Measurements from ENCODE around the gene SF3A1.

The SF3A1 gene

DNA sequence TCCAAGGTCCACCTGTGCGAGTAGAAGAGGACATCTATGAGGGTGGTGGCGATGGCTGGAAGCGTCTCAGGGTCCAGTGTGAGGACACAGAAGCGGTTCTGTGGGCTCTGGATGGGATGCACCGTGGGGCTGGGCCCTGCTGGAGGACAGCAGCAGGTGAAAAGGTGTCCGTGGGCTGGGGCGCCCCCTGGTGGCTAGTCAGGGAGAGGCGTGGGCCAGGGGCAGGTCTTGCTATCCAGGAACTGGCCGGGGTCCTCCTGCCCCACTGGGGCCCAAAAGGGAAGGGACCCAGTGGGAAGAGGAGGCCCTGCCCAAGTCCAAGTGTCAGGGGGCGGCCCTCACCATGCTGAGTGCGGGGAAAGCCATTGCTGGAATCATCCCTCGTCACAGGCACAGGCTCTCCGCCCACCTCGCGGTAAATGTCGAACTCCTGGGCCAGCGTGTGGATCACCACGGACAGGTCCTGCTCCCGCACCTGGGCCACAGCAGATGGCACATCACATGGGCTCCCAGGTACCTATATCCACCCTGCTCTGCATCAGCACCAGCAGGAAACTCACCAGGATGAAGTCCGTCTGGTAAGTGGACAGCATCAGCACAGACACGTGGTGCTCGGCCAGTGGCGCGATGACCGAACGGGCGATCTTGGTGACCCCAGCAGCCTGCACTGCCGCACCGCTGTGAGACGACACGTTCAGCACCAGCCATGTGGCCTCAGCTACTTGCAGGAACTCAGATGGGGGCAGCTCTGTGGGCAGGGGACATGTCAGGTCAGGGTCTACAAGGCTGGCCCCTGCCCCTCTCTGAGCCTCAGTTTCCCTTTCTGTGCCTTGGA lies 69.7 kb downstream of the SF3A1 start:
- DNase-seq (ENCODE audit: low read depth in 2 of 2) = peak; percentile 71 to 74

DNA sequence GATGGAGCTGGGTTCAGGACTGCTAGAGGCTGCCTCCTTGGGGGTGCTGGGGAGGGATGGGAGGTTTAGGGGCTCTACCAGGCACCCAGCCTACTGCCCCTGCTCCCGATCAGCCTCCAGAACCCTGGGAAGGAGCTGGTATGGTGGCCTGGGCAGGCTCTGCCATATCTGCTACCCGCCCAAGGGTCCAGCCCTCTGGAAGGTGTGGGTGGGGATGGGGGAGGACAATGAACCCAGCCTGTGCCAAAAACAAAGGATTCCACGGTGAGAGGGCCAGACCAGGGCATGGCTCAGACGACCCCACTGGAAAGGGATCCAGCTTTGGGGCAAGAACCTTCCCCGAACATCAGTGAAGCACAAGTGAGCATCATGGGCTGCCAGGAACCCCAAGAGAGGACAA lies 70.4 kb downstream of the SF3A1 start:
- no peak for DNase-seq (ENCODE audit: low read depth in 2 of 2)

DNA sequence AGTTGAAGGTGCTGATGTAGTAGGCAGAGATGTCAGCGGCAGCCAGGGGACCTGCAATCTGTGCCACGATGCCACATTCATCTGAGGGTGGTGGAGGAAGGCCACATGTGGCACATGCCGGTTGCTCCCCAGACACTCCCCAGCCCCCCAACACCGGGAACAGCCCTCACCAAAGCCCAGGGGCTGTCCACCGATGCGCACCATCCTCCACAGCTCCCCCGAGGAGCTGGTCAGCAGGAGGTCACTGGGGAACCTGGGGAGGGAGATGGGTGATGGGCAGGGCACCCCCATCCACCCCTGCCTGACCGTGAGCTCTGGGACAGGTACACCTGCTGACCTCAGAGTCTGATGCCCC lies 70.9 kb downstream of the SF3A1 start:
- no peak for DNase-seq (ENCODE audit: low read depth in 2 of 2)

GRCh38 chr22:30285176-30285845 lies 71.4 kb downstream of the SF3A1 start:
- DNase-seq (ENCODE audit: low read depth in 2 of 2) = no peak

- DNase-seq (ENCODE audit: low read depth in 2 of 2) = no peak
Measured at GRCh38 chr22:30284666-30285065, 72.0 kb downstream of the SF3A1 start.

- no peak for DNase-seq (ENCODE audit: low read depth in 2 of 2)
Measured at GRCh38 chr22:30284172-30284571, 72.5 kb downstream of the SF3A1 start.

- DNase-seq (ENCODE audit: low read depth in 2 of 2) = no peak
Measured at GRCh38 chr22:30283342-30283741, 73.4 kb downstream of the SF3A1 start.

- no peak for DNase-seq (ENCODE audit: low read depth in 2 of 2)
Measured at GRCh38 chr22:30282616-30283046, 74.1 kb downstream of the SF3A1 start.

Data from stimulated activated CD8-positive, alpha-beta memory T cell treated with anti-CD3 and anti-CD28 coated beads, Interleukin-7, amount 100 ng/mL, for 4 hours (primary cell).